ENCODE measurements around the gene GNPTG. TPM values are rescaled to one million over a fixed set of nuclear protein-coding genes. Genes with fewer than 3 reads are reported as not detected.
A peak's percentile ranks its signal among the peaks of the same experiment; 100 is the strongest.

Gene GNPTG
- polyA plus RNA-seq, 1 of the 3 experiments (the other 2 are of a cell fraction): 113 TPM

GRCh38 chr16:1375741-1376410, 24.1 kb downstream of the GNPTG start:
- no peak for DNase-seq
- ChIA-PET CTCF (interaction anchor here (0.6 to 1.3 kb wide), 2 partner anchors 32 to 327 kb away, joined by 3 read pairs; no protein-coding TSS in a partner anchor), POLR2A (no interaction called here)
- no peak overlapping the region for H3K27ac ChIP-seq (ENCODE audit: low read depth in 2 of 2, low read length in 1 of 2)
- peaks cover 3% of the 10 kb centered on the region for H3F3A ChIP-seq (replicated peaks; ENCODE audit: insufficient read depth)
- no peak overlapping the region for H2AFZ ChIP-seq (ENCODE audit: low read depth)
- peaks cover 9% of the 10 kb centered on the region; the same call in 1 of the 2 replicates for H3K79me2 ChIP-seq (ENCODE audit: insufficient read depth)
- H3K4me1 ChIP-seq (ENCODE audit: control insufficient read depth in 1 of 2, insufficient read depth in 2 of 2, low read depth in 1 of 2, low read length in 1 of 2): peaks cover 9 to 12% of the 10 kb centered on the region in 2 experiments; a peak in 3 of 4 replicates
- TF ChIP-seq REST (IDR thresholded peaks at IDR 0.05; ENCODE audit: low read depth, low read length) (no peak), TEAD4 (IDR thresholded peaks at IDR 0.05; ENCODE audit: borderline replicate concordance, insufficient read depth) (no peak)
- H3K9me3 ChIP-seq: no peaks in the 10 kb centered on the region
- H3K36me3 ChIP-seq (replicated peaks in 1 of 2; ENCODE audit: control insufficient read depth in 1 of 2, insufficient read depth in 2 of 2, low read length in 1 of 2): peaks cover 0 to 7% of the 10 kb centered on the region in 2 experiments
- no peak overlapping the region for H3K9ac ChIP-seq
- H3K27me3 ChIP-seq (ENCODE audit: insufficient read depth): no peaks in the 10 kb centered on the region
- no peaks in the 10 kb centered on the region for H4K20me1 ChIP-seq (ENCODE audit: insufficient read depth)
- no peaks in the 10 kb centered on the region for H3K9me2 ChIP-seq
- H3K4me2 ChIP-seq: no peak overlapping the region
- WGBS (ENCODE audit: low lambda C conversion rate): 97% methylated on average over 18 of the region's 19 CpGs
- H3K4me3 ChIP-seq (ENCODE audit: low read depth in 2 of 2, low read length in 1 of 2): no peak overlapping the region

DNA sequence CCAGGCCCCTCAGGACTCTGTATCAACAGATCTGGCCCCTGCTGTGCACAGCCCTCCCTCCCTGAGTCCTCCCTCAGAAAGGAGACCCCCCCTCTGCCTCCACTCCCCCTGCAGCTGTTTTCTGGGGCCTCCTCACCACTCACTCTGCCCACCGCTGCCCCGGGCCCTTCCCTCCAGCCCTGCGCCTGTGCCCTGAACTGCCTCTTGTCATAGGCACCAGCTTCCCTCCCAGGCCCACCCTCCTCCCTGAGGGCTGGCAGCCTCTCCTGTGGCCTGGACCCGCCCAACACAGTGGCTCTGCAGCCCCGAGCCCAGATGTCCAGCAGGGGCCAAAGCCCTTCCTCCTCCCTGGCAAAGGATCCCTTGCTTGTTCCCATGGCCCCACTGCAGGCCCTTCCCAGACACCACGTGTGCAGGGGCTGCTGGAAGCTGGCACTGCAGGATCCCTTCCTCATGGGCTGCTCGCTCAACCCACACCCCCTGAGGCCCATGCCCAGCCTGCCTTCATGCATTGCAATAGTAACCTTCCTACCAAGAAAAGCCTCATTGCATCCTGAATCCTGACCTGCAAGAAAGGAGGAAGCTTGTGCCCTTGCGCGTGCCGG, 25.8 kb downstream of the GNPTG start:
- Histone ChIP-seq H3K4me1 (ENCODE audit: control insufficient read depth in 1 of 2, insufficient read depth in 2 of 2, low read depth in 1 of 2, low read length in 1 of 2) (peaks cover 9 to 12% of the 10 kb centered on the region in 2 experiments; a peak in 3 of 4 replicates), H3K9ac (no peak overlapping the region), H3K27ac (ENCODE audit: low read depth in 2 of 2, low read length in 1 of 2) (no peak overlapping the region), H3K36me3 (replicated peaks in 1 of 2; ENCODE audit: control insufficient read depth in 1 of 2, insufficient read depth in 2 of 2, low read length in 1 of 2) (peaks cover 0 to 3% of the 10 kb centered on the region in 2 experiments), H4K20me1 (ENCODE audit: insufficient read depth) (no peaks in the 10 kb centered on the region), H3K27me3 (ENCODE audit: insufficient read depth) (no peaks in the 10 kb centered on the region), H3K9me2 (no peaks in the 10 kb centered on the region), H3F3A (replicated peaks; ENCODE audit: insufficient read depth) (peaks cover 10% of the 10 kb centered on the region), H3K4me2 (peak overlapping the region; percentile 99; the same call in 1 of the 2 replicates), H3K79me2 (ENCODE audit: insufficient read depth) (peaks cover 9% of the 10 kb centered on the region; the same call in 1 of the 2 replicates), H2AFZ (ENCODE audit: low read depth) (no peak overlapping the region), H3K9me3 (no peaks in the 10 kb centered on the region), H3K4me3 (ENCODE audit: low read depth in 2 of 2, low read length in 1 of 2) (no peak overlapping the region)
- TF ChIP-seq EP300 (IDR thresholded peaks at IDR 0.05; ENCODE audit: borderline replicate concordance in 1 of 2, low read depth in 1 of 2, low read length in 1 of 2) (no peak), NRF1 (IDR thresholded peaks at IDR 0.05; ENCODE audit: low read depth, low read length) (no peak), RAD21 (IDR thresholded peaks at IDR 0.05; ENCODE audit: low read length) (no peak), RFX5 (IDR thresholded peaks at IDR 0.05; ENCODE audit: low read length) (no peak), PBX3 (IDR thresholded peaks at IDR 0.05) (no peak), TAF1 (IDR thresholded peaks at IDR 0.05; ENCODE audit: borderline replicate concordance, low read depth, low read length) (no peak), CHD2 (IDR thresholded peaks at IDR 0.05; ENCODE audit: low read length, partially characterized antibody) (no peak), MXI1 (IDR thresholded peaks at IDR 0.05; ENCODE audit: low read depth, low read length) (no peak), FOSL2 (IDR thresholded peaks at IDR 0.05; ENCODE audit: borderline replicate concordance, low read depth) (no peak), POLR2AphosphoS5 (IDR thresholded peaks at IDR 0.05; ENCODE audit: low read depth, low read length) (no peak), RXRA (IDR thresholded peaks at IDR 0.05; ENCODE audit: borderline replicate concordance, low read depth) (no peak)
- TF ChIP-seq, protein P1, sequence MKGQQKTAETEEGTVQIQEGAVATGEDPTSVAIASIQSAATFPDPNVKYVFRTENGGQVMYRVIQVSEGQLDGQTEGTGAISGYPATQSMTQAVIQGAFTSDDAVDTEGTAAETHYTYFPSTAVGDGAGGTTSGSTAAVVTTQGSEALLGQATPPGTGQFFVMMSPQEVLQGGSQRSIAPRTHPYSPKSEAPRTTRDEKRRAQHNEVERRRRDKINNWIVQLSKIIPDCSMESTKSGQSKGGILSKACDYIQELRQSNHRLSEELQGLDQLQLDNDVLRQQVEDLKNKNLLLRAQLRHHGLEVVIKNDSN (IDR thresholded peaks at IDR 0.05; ENCODE audit: borderline replicate concordance, low read depth): no peak
- TF ChIP-seq, protein P2, sequence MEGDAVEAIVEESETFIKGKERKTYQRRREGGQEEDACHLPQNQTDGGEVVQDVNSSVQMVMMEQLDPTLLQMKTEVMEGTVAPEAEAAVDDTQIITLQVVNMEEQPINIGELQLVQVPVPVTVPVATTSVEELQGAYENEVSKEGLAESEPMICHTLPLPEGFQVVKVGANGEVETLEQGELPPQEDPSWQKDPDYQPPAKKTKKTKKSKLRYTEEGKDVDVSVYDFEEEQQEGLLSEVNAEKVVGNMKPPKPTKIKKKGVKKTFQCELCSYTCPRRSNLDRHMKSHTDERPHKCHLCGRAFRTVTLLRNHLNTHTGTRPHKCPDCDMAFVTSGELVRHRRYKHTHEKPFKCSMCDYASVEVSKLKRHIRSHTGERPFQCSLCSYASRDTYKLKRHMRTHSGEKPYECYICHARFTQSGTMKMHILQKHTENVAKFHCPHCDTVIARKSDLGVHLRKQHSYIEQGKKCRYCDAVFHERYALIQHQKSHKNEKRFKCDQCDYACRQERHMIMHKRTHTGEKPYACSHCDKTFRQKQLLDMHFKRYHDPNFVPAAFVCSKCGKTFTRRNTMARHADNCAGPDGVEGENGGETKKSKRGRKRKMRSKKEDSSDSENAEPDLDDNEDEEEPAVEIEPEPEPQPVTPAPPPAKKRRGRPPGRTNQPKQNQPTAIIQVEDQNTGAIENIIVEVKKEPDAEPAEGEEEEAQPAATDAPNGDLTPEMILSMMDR (IDR thresholded peaks at IDR 0.05): no peak
- no peak for DNase-seq
- POLR2A ChIA-PET: interaction anchor here (1.1 kb wide), 1 partner anchor 43 kb away, joined by 3 read pairs; the partner anchor contains the start of gene UQCC4
- CTCF ChIA-PET: interaction anchor here (0.6 to 3.9 kb wide), 5 partner anchors 8 to 40 kb away, joined by 3 to 39 read pairs (median 3); no protein-coding TSS in a partner anchor
- whole genome bisulfite sequencing (ENCODE audit: low lambda C conversion rate): 93% methylated on average over 9 of the region's 10 CpGs
